SK-N-SH (cell line): ENCODE data around the gene HOXB7. TPM values are rescaled to one million over a fixed set of nuclear protein-coding genes. Genes with fewer than 3 reads are reported as not detected.

ENCODE experiments used
- CTCF ChIA-PET: fragments of 300-600, 350-600 bp; formaldehyde crosslinking; extraction: SDS; loops from one replicate; lab custom pipeline; 2021; lab: Yijun Ruan, JAX
- POLR2A ChIA-PET: fragments of 350-600 bp; sonication (Branson Sonifier 250); formaldehyde crosslinking; extraction: SDS; loops from one replicate; lab custom pipeline; 2020; ENCODE audit warnings: antibody characterized with exemption, inconsistent platforms; lab: Yijun Ruan, JAX
- DNase-seq: peaks from one replicate; pipeline ENCODE4 v3.0.0; 2012
- H2AFZ ChIP-seq: fragments of 200-600 bp; sonication (generic); 2 replicates; pipeline ENCODE4 v1.8.1; 2016; ENCODE audit warnings: antibody characterized with exemption, mild to moderate bottlenecking, low read depth
- H3F3A ChIP-seq: fragments of 200-600 bp; sonication (generic); replicated peaks from 2 replicates; pipeline ENCODE3; 2016; ENCODE audit warnings: antibody characterized with exemption, mild to moderate bottlenecking; ENCODE audit not compliant: insufficient read depth
- H3K27ac ChIP-seq, 2 experiments: fragments of 200-500 bp in 1 of 2; fragments of 200-600 bp in 1 of 2; sonication (Bioruptor generic) in 1 of 2; sonication (generic), shearing (Covaris generic) in 1 of 2; 2 replicates each; pipeline versions ENCODE4 v1.5.1 to v1.6.1; 2014 to 2016; ENCODE audit warnings: low read depth in 2 of 2, inconsistent platforms in 1 of 2, low read length in 1 of 2, mild to moderate bottlenecking in 1 of 2, mixed read lengths in 1 of 2
- H3K27me3 ChIP-seq: fragments of 200-600 bp; sonication (generic), shearing (Covaris generic); 2 replicates; pipeline ENCODE4 v1.6.1; 2016; ENCODE audit warnings: mixed run types; ENCODE audit not compliant: insufficient read depth
- H3K36me3 ChIP-seq, 2 experiments: fragments of 200-500 bp in 1 of 2; fragments of 200-600 bp in 1 of 2; sonication (Bioruptor generic) in 1 of 2; sonication (generic) in 1 of 2; replicated peaks in 1 of 2; 2 replicates each; pipeline versions ENCODE3 to v1.5.1; 2014 to 2016; ENCODE audit warnings: low read length in 1 of 2, mild to moderate bottlenecking in 1 of 2; ENCODE audit not compliant: insufficient read depth in 2 of 2, control insufficient read depth in 1 of 2
- H3K4me1 ChIP-seq, 2 experiments: fragments of 200-500 bp in 1 of 2; fragments of 200-600 bp in 1 of 2; sonication (Bioruptor generic) in 1 of 2; sonication (generic), shearing (Covaris generic) in 1 of 2; 2 replicates each; pipeline versions ENCODE4 v1.5.1 to v1.6.1; 2014 to 2016; ENCODE audit warnings: low read depth in 1 of 2, low read length in 1 of 2, mixed run types in 1 of 2; ENCODE audit not compliant: insufficient read depth in 2 of 2, control insufficient read depth in 1 of 2
- H3K4me2 ChIP-seq: fragments of 200-600 bp; sonication (generic), shearing (Covaris generic); 2 replicates; pipeline ENCODE4 v1.6.1; 2017; ENCODE audit warnings: mixed run types
- H3K4me3 ChIP-seq, 2 experiments: fragments of 200-500 bp in 1 of 2; fragments of 200-600 bp in 1 of 2; sonication (Bioruptor generic) in 1 of 2; sonication (generic), shearing (Covaris generic) in 1 of 2; 2 replicates each; pipeline versions ENCODE4 v1.5.1 to v1.8.1; 2014 to 2016; ENCODE audit warnings: low read depth in 2 of 2, inconsistent platforms in 1 of 2, low read length in 1 of 2, mild to moderate bottlenecking in 1 of 2, mixed read lengths in 1 of 2, moderate library complexity in 1 of 2
- H3K79me2 ChIP-seq: fragments of 200-600 bp; sonication (generic); 2 replicates; pipeline ENCODE4 v1.8.1; 2017; ENCODE audit warnings: mild to moderate bottlenecking; ENCODE audit not compliant: insufficient read depth
- H3K9ac ChIP-seq: fragments of 200-600 bp; sonication (generic); 2 replicates; pipeline ENCODE4 v1.6.1; 2017; ENCODE audit warnings: mixed run types
- H3K9me2 ChIP-seq: fragments of 200-600 bp; sonication (generic); 2 replicates; pipeline ENCODE4 v1.6.1; 2017; ENCODE audit warnings: mixed run types
- H3K9me3 ChIP-seq: fragments of 200-600 bp; sonication (generic); 2 replicates; pipeline ENCODE4 v1.6.1; 2017; ENCODE audit warnings: mixed run types, mild to moderate bottlenecking, moderate library complexity
- H4K20me1 ChIP-seq: fragments of 200-600 bp; sonication (generic); 2 replicates; pipeline ENCODE4 v1.6.1; 2017; ENCODE audit warnings: mild to moderate bottlenecking, mixed run types; ENCODE audit not compliant: insufficient read depth
- EZH2phosphoT487 ChIP-seq: fragments of 200-600 bp; sonication (generic); IDR thresholded peaks from 2 replicates; pipeline ENCODE4 v1.6.1; 2017; ENCODE audit warnings: low read depth, mixed run types, mild to moderate bottlenecking, antibody characterized with exemption, moderate library complexity, borderline replicate concordance
- FOSL2 ChIP-seq: IDR thresholded peaks from 2 replicates; pipeline ENCODE4 v1.4.0; 2012; ENCODE audit warnings: low read depth, mild to moderate bottlenecking, moderate library complexity, borderline replicate concordance
- MAX ChIP-seq: IDR thresholded peaks from 2 replicates; pipeline ENCODE4 v1.4.0; 2012; ENCODE audit warnings: low read depth
- MEF2A ChIP-seq: IDR thresholded peaks from 2 replicates; pipeline ENCODE4 v1.4.0; 2012; ENCODE audit warnings: low read depth, borderline replicate concordance
- RCOR1 ChIP-seq: fragments of 150-350 bp; IDR thresholded peaks from 2 replicates; pipeline ENCODE4 v1.6.1; 2017; ENCODE audit warnings: antibody characterized with exemption, low read length
- REST ChIP-seq: IDR thresholded peaks from 2 replicates; pipeline ENCODE4 v1.6.1; 2012; ENCODE audit warnings: mild to moderate bottlenecking, low read depth, low read length, moderate library complexity
- RFX5 ChIP-seq: IDR thresholded peaks from 2 replicates; pipeline ENCODE4 v1.6.1; 2012; ENCODE audit warnings: mild to moderate bottlenecking, improper control_type of control experiment, low read length
- RXRA ChIP-seq: IDR thresholded peaks from 2 replicates; pipeline ENCODE4 v1.4.0; 2012; ENCODE audit warnings: low read depth, mild to moderate bottlenecking, borderline replicate concordance
- YY1 ChIP-seq: IDR thresholded peaks from 2 replicates; pipeline ENCODE4 v1.4.0; 2012; ENCODE audit warnings: low read depth, mild to moderate bottlenecking
- WGBS: methylation state at CpG from one replicate; pipeline ENCODE4 v1.1.6; 2017; ENCODE audit warnings: low lambda C conversion rate; 5-methylcytosine and 5-hydroxymethylcytosine counted together
- polyA plus RNA-seq, 3 experiments: library from polyadenylated mRNA; depleted of rRNA; stranded (reverse); fragments of >200 nt; gene quantifications; 2 replicates each; pipeline ENCODE4 v1.2.3, GENCODE V29; 2012

The HOXB7 gene
- polyA plus RNA-seq, 1 of the 3 experiments (the other 2 are of a cell fraction): not detected

- Histone ChIP-seq H3K4me2 (no peak overlapping the region), H3K9me3 (no peaks in the 10 kb centered on the region), H3K9ac (no peak overlapping the region), H3K4me3 (no peak overlapping the region), H3K9me2 (no peaks in the 10 kb centered on the region), H3K27me3 (peaks cover 100% of the 10 kb centered on the region), H3K79me2 (no peaks in the 10 kb centered on the region), H3K4me1 (no peaks in the 10 kb centered on the region), H2AFZ (no peak overlapping the region), H3K27ac (no peak overlapping the region), H3F3A (no peaks in the 10 kb centered on the region), H3K36me3 (no peaks in the 10 kb centered on the region), H4K20me1 (peaks cover 20% of the 10 kb centered on the region)
- no peak for DNase-seq
- no peak for TF ChIP-seq RXRA
- TF ChIP-seq REST: no peak
- no peak for TF ChIP-seq EZH2phosphoT487
- no peak for TF ChIP-seq FOSL2
- TF ChIP-seq MAX: no peak
- no peak for TF ChIP-seq YY1
- TF ChIP-seq RFX5: no peak
- ChIA-PET POLR2A (no interaction called here), CTCF (interaction anchor here (0.6 to 7.6 kb wide), 9 partner anchors 16 to 356 kb away, joined by 3 to 59 read pairs (median 3); partner anchors contain the start of gene HOXB5)
- WGBS: 15% methylated on average over 6 of the region's 6 CpGs
These were observed 9.8 kb upstream of the HOXB7 start for GRCh38 chr17:48620461-48621139.

GRCh38 chr17:48619826-48620449 lies 9.1 kb upstream of the HOXB7 start:
- no peak for DNase-seq
- H3K4me1 ChIP-seq: no peaks in the 10 kb centered on the region
- H3K9me2 ChIP-seq: no peaks in the 10 kb centered on the region
- ChIA-PET POLR2A (no interaction called here), CTCF (interaction anchor here (0.9 to 5.9 kb wide), 12 partner anchors 9 to 448 kb away, joined by 3 to 59 read pairs (median 8); partner anchors contain the start of gene HOXB5)
- H4K20me1 ChIP-seq: peaks cover 25% of the 10 kb centered on the region
- H3K4me2 ChIP-seq: peak overlapping the region; percentile 12; the same call in 1 of the 2 replicates
- no peaks in the 10 kb centered on the region for H3F3A ChIP-seq
- H2AFZ ChIP-seq: 0 out of 2 replicates have a peak overlapping the region, but pooled peaks have one; percentile 17
- H3K9ac ChIP-seq: no peak overlapping the region
- peaks cover 100% of the 10 kb centered on the region for H3K27me3 ChIP-seq
- no peaks in the 10 kb centered on the region for H3K9me3 ChIP-seq
- no peaks in the 10 kb centered on the region for H3K36me3 ChIP-seq
- H3K79me2 ChIP-seq: no peaks in the 10 kb centered on the region
- TF ChIP-seq RCOR1 (no peak), EZH2phosphoT487 (peak; percentile 76), MEF2A (no peak)
- TF ChIP-seq, all 33 proteins: peak for 1
- H3K27ac ChIP-seq: no peak overlapping the region
- WGBS: 23% methylated on average over 32 of the region's 32 CpGs
- H3K4me3 ChIP-seq: no peak overlapping the region
